Duodenal mucosa (tissue), 2 donors: ENCODE results near the gene SRD5A3.

Experiments used
- H3K27ac ChIP-seq: one replicate; pipeline ENCODE4 v1.7.0; 2013; ENCODE audit warnings: low read depth, low read length
- H3K27me3 ChIP-seq, 2 donors: one replicate each; pipeline ENCODE4 v1.7.0; 2013; ENCODE audit warnings: low read length in 2 of 2, control low read depth in 1 of 2; ENCODE audit not compliant: insufficient read depth in 2 of 2, control insufficient read depth in 1 of 2
- H3K36me3 ChIP-seq, 2 donors: one replicate each; pipeline ENCODE4 v1.7.0; 2013; ENCODE audit warnings: low read length in 2 of 2, control low read depth in 1 of 2; ENCODE audit not compliant: insufficient read depth in 2 of 2, control insufficient read depth in 1 of 2
- H3K4me1 ChIP-seq, 2 donors: one replicate each; pipeline ENCODE4 v1.7.0; 2013; ENCODE audit warnings: low read length in 2 of 2, control low read depth in 1 of 2; ENCODE audit not compliant: insufficient read depth in 2 of 2, control insufficient read depth in 1 of 2
- H3K4me3 ChIP-seq, 2 donors: one replicate each; pipeline ENCODE4 v1.7.0; 2013; ENCODE audit warnings: low read length in 2 of 2, low read depth in 1 of 2
- H3K9ac ChIP-seq, 2 donors: one replicate each; pipeline ENCODE4 v1.7.0; 2013; ENCODE audit warnings: low read length in 2 of 2, low read depth in 1 of 2
- H3K9me3 ChIP-seq, 2 donors: one replicate each; pipeline ENCODE4 v1.7.0; 2013; ENCODE audit warnings: low read length in 2 of 2, control low read depth in 1 of 2; ENCODE audit not compliant: control insufficient read depth in 1 of 2

Gene SRD5A3

GRCh38 chr4:55321707-55322264 lies 24.3 kb upstream of the SRD5A3 start:
- H3K27ac ChIP-seq = no peak overlapping the region
- no peaks in the 10 kb centered on the region for H3K27me3 ChIP-seq
- H3K4me1 ChIP-seq = no peaks in the 10 kb centered on the region
- H3K36me3 ChIP-seq = no peaks in the 10 kb centered on the region
- H3K9me3 ChIP-seq = no peaks in the 10 kb centered on the region
- H3K4me3 ChIP-seq = no peak overlapping the region
- H3K9ac ChIP-seq = no peak overlapping the region

GRCh38 chr4:55323375-55323774 lies 22.7 kb upstream of the SRD5A3 start:
- no peaks in the 10 kb centered on the region for H3K9me3 ChIP-seq
- H3K4me3 ChIP-seq = no peak overlapping the region
- H3K27me3 ChIP-seq = no peaks in the 10 kb centered on the region
- H3K27ac ChIP-seq = no peak overlapping the region
- no peaks in the 10 kb centered on the region for H3K4me1 ChIP-seq
- no peak overlapping the region for H3K9ac ChIP-seq
- H3K36me3 ChIP-seq = no peaks in the 10 kb centered on the region

GRCh38 chr4:55326629-55327028 lies 19.4 kb upstream of the SRD5A3 start:
- Histone ChIP-seq H3K9ac (no peak overlapping the region), H3K36me3 (no peaks in the 10 kb centered on the region), H3K4me3 (no peak overlapping the region)

GRCh38 chr4:55329012-55329411 lies 17.0 kb upstream of the SRD5A3 start:
- Histone ChIP-seq H3K9me3 (peaks cover 0 to 6% of the 10 kb centered on the region in 2 donors), H3K36me3 (no peaks in the 10 kb centered on the region), H3K4me3 (no peak overlapping the region), H3K27me3 (no peaks in the 10 kb centered on the region), H3K27ac (no peak overlapping the region), H3K9ac (no peak overlapping the region), H3K4me1 (no peaks in the 10 kb centered on the region)

More at GRCh38 chr4:55326629-55327028, 19.4 kb upstream of the SRD5A3 start:
- Histone ChIP-seq H3K27ac (no peak overlapping the region), H3K27me3 (no peaks in the 10 kb centered on the region), H3K4me1 (no peaks in the 10 kb centered on the region), H3K9me3 (peaks cover 0 to 6% of the 10 kb centered on the region in 2 donors)

- Histone ChIP-seq H3K9me3 (peaks cover 0 to 6% of the 10 kb centered on the region in 2 donors), H3K4me3 (no peak overlapping the region), H3K36me3 (no peaks in the 10 kb centered on the region), H3K27ac (no peak overlapping the region), H3K27me3 (no peaks in the 10 kb centered on the region), H3K9ac (no peak overlapping the region), H3K4me1 (no peaks in the 10 kb centered on the region)
Observed at GRCh38 chr4:55330241-55330640, 15.8 kb upstream of the SRD5A3 start.

GRCh38 chr4:55336138-55337034 lies 9.7 kb upstream of the SRD5A3 start:
- no peak overlapping the region for H3K27ac ChIP-seq
- H3K36me3 ChIP-seq = no peaks in the 10 kb centered on the region
- no peaks in the 10 kb centered on the region for H3K9me3 ChIP-seq
- no peaks in the 10 kb centered on the region for H3K4me1 ChIP-seq
- no peak overlapping the region for H3K9ac ChIP-seq
- no peaks in the 10 kb centered on the region for H3K27me3 ChIP-seq
- no peak overlapping the region for H3K4me3 ChIP-seq

- Histone ChIP-seq H3K27me3 (no peaks in the 10 kb centered on the region), H3K4me1 (no peaks in the 10 kb centered on the region), H3K9ac (no peak overlapping the region), H3K9me3 (no peaks in the 10 kb centered on the region), H3K27ac (no peak overlapping the region), H3K4me3 (no peak overlapping the region), H3K36me3 (no peaks in the 10 kb centered on the region)
Observed at GRCh38 chr4:55337944-55338343, 8.1 kb upstream of the SRD5A3 start.

GRCh38 chr4:55338486-55338885 lies 7.6 kb upstream of the SRD5A3 start:
- Histone ChIP-seq H3K9ac (no peak overlapping the region), H3K4me1 (no peaks in the 10 kb centered on the region), H3K27ac (no peak overlapping the region), H3K27me3 (no peaks in the 10 kb centered on the region), H3K4me3 (no peak overlapping the region), H3K36me3 (no peaks in the 10 kb centered on the region), H3K9me3 (no peaks in the 10 kb centered on the region)

- Histone ChIP-seq H3K9me3 (no peaks in the 10 kb centered on the region), H3K36me3 (no peaks in the 10 kb centered on the region), H3K27me3 (no peaks in the 10 kb centered on the region), H3K4me3 (no peak overlapping the region), H3K9ac (no peak overlapping the region), H3K27ac (no peak overlapping the region), H3K4me1 (no peaks in the 10 kb centered on the region)
Observed at GRCh38 chr4:55340266-55340665, 5.8 kb upstream of the SRD5A3 start.

- H3K4me3 ChIP-seq = no peak overlapping the region
- H3K9ac ChIP-seq = no peak overlapping the region
- no peaks in the 10 kb centered on the region for H3K36me3 ChIP-seq
- no peak overlapping the region for H3K27ac ChIP-seq
- peaks cover 10 to 18% of the 10 kb centered on the region in 2 donors for H3K4me1 ChIP-seq
- no peaks in the 10 kb centered on the region for H3K27me3 ChIP-seq
- no peaks in the 10 kb centered on the region for H3K9me3 ChIP-seq
Observed at GRCh38 chr4:55343887-55344286, 2.2 kb upstream of the SRD5A3 start.
